Measurements from ENCODE around the gene WDR44. TPM values are rescaled to one million over a fixed set of nuclear protein-coding genes. Genes with fewer than 3 reads are reported as not detected.

The WDR44 gene
- total RNA-seq, 4 donors from 2014 or later = 12.6 to 16.3 (median 14.1) TPM

DNA sequence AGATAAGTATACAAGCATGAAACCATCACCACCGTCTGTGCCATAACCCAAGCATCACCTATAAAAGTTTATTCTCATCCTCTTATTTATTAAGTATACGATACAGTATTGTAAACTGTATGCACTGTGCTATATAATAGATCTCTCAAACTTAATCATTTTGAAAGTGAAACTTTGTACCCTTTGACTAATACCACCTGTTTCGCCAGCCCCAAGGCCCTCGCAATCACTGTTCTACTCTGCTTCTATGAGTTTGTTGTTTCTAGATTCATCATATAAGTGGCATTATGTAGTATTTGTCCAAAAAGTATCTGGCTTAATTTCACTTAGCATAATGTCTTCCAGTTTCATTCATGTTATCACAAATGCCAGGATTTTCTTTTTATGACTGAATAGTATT is 77.7 kb downstream of the WDR44 start:
- H3K36me3 ChIP-seq = no peaks in the 10 kb centered on the region
- TF ChIP-seq, protein P1, sequence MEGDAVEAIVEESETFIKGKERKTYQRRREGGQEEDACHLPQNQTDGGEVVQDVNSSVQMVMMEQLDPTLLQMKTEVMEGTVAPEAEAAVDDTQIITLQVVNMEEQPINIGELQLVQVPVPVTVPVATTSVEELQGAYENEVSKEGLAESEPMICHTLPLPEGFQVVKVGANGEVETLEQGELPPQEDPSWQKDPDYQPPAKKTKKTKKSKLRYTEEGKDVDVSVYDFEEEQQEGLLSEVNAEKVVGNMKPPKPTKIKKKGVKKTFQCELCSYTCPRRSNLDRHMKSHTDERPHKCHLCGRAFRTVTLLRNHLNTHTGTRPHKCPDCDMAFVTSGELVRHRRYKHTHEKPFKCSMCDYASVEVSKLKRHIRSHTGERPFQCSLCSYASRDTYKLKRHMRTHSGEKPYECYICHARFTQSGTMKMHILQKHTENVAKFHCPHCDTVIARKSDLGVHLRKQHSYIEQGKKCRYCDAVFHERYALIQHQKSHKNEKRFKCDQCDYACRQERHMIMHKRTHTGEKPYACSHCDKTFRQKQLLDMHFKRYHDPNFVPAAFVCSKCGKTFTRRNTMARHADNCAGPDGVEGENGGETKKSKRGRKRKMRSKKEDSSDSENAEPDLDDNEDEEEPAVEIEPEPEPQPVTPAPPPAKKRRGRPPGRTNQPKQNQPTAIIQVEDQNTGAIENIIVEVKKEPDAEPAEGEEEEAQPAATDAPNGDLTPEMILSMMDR (IDR thresholded peaks at IDR 0.05 in 4 of 5, conservative IDR thresholded peaks at IDR 0.05 in 1 of 5) = no peak
- TF ChIP-seq POLR2A (IDR thresholded peaks at IDR 0.05) = no peak
- no peaks in the 10 kb centered on the region for H3K27me3 ChIP-seq
- no peak for DNase-seq
- H3K9me3 ChIP-seq = no peaks in the 10 kb centered on the region
- ATAC-seq = no peak
- in situ Hi-C loops (cut with MboI; ENCODE audit: low sequenced_read_pairs in 4 of 4) (no loop called here), intact Hi-C loops (cut with DNase I; ENCODE audit: low total_unique reads) (no loop called here)
- H3K4me1 ChIP-seq = no peaks in the 10 kb centered on the region
- H3K4me3 ChIP-seq = no peak overlapping the region
- no peak overlapping the region for H3K27ac ChIP-seq

DNA sequence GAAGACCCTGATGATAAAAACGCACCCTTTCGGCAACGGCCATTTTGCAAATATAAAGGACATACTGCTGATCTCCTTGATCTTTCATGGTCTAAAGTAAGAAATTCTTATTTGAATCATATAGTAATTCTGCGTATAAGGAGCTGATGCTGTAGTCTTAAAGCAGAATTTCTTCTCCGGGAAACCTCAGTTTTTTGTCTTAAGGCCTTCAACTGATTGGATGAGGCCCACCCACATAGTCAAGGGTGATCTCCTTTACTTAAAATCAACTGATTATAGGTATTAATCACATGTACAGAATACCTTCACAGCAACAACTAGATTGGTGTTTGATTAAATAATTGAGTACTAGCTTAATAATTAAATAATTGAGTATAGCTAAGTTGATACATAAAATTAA is 86.9 kb downstream of the WDR44 start:
- Histone ChIP-seq H3K4me3 (no peak overlapping the region), H3K4me1 (no peaks in the 10 kb centered on the region), H3K27ac (no peak overlapping the region), H3K9me3 (no peaks in the 10 kb centered on the region), H3K36me3 (peaks cover 0 to 8% of the 10 kb centered on the region in 2 donors), H3K27me3 (no peaks in the 10 kb centered on the region)
- no peak for ATAC-seq
- no peak for DNase-seq
- intact Hi-C loops (cut with DNase I; ENCODE audit: low total_unique reads) (no loop called here), in situ Hi-C loops (cut with MboI; ENCODE audit: low sequenced_read_pairs in 4 of 4) (no loop called here)
- TF ChIP-seq POLR2A (IDR thresholded peaks at IDR 0.05) = no peak
- TF ChIP-seq, protein P1 (IDR thresholded peaks at IDR 0.05 in 4 of 5, conservative IDR thresholded peaks at IDR 0.05 in 1 of 5) = no peak

DNA sequence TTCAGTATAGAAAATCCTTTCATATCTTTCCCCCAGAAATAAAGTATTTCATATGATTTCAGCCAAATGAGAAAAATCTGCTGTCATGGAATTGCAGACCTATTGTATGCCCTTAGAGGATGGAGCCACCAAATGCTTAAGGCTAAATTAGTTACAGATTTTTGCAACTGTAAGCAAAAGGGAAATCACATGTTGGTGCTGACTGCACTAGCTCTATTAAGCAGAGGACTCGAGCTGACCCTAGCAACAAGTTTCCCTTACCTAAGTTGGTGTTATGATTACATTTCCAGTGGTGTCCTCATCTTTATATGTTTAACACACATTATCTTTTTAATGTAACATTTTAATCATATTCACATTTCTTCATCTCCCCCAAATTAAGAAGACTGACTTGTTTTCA is 91.4 kb downstream of the WDR44 start:
- no peak overlapping the region for H3K4me3 ChIP-seq
- no peaks in the 10 kb centered on the region for H3K27me3 ChIP-seq
- H3K27ac ChIP-seq = no peak overlapping the region
- no peaks in the 10 kb centered on the region for H3K9me3 ChIP-seq
- ATAC-seq (no peak), DNase-seq (no peak)
- in situ Hi-C loops (cut with MboI; ENCODE audit: low sequenced_read_pairs in 4 of 4) (no loop called here), intact Hi-C loops (cut with DNase I; ENCODE audit: low total_unique reads) (no loop called here)
- H3K36me3 ChIP-seq = peaks cover 0 to 8% of the 10 kb centered on the region in 2 donors
- H3K4me1 ChIP-seq = no peaks in the 10 kb centered on the region
- no peak for TF ChIP-seq POLR2A (IDR thresholded peaks at IDR 0.05)
- TF ChIP-seq, protein P1 (IDR thresholded peaks at IDR 0.05 in 4 of 5, conservative IDR thresholded peaks at IDR 0.05 in 1 of 5) = no peak

DNA sequence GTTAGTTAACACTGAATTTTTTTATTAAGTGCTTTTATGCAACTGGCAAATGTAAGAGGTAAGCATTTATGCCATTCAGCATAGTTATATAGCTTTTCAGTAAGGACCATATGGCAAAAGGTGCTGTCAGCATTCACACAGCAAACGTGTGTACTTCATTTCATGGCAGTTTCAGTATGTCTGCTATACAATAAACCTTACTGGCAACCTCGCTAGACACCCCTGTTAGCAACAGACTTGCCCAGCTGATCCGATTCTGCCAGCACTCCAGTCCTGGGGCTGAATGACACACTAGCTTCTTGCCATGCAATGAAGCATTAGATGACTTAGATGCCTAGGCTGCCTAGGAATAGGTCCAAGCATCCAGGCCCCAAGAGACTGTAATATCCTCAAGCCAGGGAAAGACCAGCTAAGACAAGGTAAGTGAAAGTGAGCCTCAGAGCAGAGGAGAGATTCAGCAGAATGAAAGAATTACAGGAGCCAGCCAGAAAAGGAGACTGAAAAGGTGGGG is 102.4 kb downstream of the WDR44 start:
- no peaks in the 10 kb centered on the region for H3K9me3 ChIP-seq
- H3K36me3 ChIP-seq = peaks cover 0 to 3% of the 10 kb centered on the region in 2 donors
- no peak overlapping the region for H3K27ac ChIP-seq
- no peak overlapping the region for H3K4me3 ChIP-seq
- H3K27me3 ChIP-seq = no peaks in the 10 kb centered on the region
- ATAC-seq (no peak), DNase-seq (no peak)
- TF ChIP-seq, protein P1 (IDR thresholded peaks at IDR 0.05 in 4 of 5, conservative IDR thresholded peaks at IDR 0.05 in 1 of 5) = no peak
- TF ChIP-seq POLR2A (IDR thresholded peaks at IDR 0.05) = no peak
- in situ Hi-C loops (cut with MboI; ENCODE audit: low sequenced_read_pairs in 4 of 4) = no loop called here
- no peaks in the 10 kb centered on the region for H3K4me1 ChIP-seq
- intact Hi-C loops (cut with DNase I; ENCODE audit: low total_unique reads) = no loop called here

DNA sequence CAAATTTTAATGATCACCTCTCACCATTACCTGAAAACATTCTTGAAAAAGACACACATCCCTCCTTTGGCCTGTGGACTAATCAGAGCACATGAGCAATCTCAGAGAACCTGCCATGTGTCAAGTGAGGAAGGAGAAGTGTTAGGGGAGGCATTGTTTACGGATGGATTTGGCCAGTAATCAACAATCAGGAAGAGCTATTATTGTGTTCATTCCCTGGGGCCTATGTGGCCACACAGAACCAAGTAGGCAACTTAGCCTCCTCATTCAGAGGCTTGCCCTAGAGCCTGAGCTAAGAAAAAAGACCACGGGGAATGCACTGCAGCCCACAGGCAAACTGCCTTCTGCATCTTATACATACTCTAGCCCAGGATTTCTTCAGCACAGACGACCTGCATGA is 109.1 kb downstream of the WDR44 start:
- DNase-seq (no peak), ATAC-seq (no peak)
- intact Hi-C loops (cut with DNase I; ENCODE audit: low total_unique reads) = loop anchor here (10.0 kb wide), 1 partner anchor 150 kb away; no protein-coding TSS in a partner anchor
- no peaks in the 10 kb centered on the region for H3K27me3 ChIP-seq
- no peak for TF ChIP-seq POLR2A (IDR thresholded peaks at IDR 0.05)
- TF ChIP-seq, protein P1 (IDR thresholded peaks at IDR 0.05 in 4 of 5, conservative IDR thresholded peaks at IDR 0.05 in 1 of 5) = no peak
- no peak overlapping the region for H3K4me3 ChIP-seq
- in situ Hi-C loops (cut with MboI; ENCODE audit: low sequenced_read_pairs in 4 of 4) = loop anchor here in 2 of 4 donors (25.0 kb wide), 2 partner anchors 132 to 357 kb away; partner anchors contain the start of gene ZCCHC12 (in 2 of the 2)
- H3K9me3 ChIP-seq = no peaks in the 10 kb centered on the region
- no peaks in the 10 kb centered on the region for H3K4me1 ChIP-seq
- no peak overlapping the region for H3K27ac ChIP-seq
- H3K36me3 ChIP-seq = no peaks in the 10 kb centered on the region
